ENCODE results near the gene PTPRH.

DNA sequence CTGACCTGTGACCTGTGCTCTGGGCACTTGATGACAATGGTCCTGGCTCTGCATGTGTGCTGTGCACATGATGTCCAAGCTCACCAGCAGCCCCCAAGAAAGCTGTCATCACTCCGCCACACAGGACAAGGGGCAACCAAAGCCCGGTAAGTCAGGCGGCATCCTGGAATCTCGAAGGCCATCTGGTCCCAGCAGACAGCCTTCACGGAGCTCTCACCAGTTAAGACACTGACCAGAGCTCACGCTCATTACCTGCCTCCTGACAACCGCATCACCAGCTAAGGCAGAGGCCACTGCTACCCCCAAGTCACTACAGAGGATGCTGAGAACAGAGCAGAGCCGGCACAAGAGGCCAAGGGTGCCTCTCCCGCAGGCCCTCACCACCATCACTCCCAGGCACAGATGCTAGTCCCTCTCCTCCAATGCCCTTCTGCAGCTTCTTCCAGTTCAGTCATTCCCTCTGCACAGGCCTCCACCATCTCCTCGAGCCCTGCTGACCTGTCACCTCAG lies 38.9 kb upstream of the PTPRH start:
- TF ChIP-seq, protein P1, sequence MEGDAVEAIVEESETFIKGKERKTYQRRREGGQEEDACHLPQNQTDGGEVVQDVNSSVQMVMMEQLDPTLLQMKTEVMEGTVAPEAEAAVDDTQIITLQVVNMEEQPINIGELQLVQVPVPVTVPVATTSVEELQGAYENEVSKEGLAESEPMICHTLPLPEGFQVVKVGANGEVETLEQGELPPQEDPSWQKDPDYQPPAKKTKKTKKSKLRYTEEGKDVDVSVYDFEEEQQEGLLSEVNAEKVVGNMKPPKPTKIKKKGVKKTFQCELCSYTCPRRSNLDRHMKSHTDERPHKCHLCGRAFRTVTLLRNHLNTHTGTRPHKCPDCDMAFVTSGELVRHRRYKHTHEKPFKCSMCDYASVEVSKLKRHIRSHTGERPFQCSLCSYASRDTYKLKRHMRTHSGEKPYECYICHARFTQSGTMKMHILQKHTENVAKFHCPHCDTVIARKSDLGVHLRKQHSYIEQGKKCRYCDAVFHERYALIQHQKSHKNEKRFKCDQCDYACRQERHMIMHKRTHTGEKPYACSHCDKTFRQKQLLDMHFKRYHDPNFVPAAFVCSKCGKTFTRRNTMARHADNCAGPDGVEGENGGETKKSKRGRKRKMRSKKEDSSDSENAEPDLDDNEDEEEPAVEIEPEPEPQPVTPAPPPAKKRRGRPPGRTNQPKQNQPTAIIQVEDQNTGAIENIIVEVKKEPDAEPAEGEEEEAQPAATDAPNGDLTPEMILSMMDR (IDR thresholded peaks at IDR 0.05): no peak
- TF ChIP-seq POLR2A (IDR thresholded peaks at IDR 0.05): no peak
- no peak for TF ChIP-seq EP300 (IDR thresholded peaks at IDR 0.05)
